Thoracic aorta (tissue), 2 donors: Measurements from ENCODE around the gene RPTOR. TPM values are rescaled to one million over a fixed set of nuclear protein-coding genes. Genes with fewer than 3 reads are reported as not detected.
"Not testable (repeated sequence)": the region's sequence is repeated elsewhere in the genome, so short reads cannot be mapped to it uniquely, and the experiment has no call there.

Experiments
- ATAC-seq: fragments of 150-250 bp; one replicate; pipeline ENCODE4 v1.8.0; 2017; ENCODE audit warnings: low read depth; ENCODE audit not compliant: insufficient number of reproducible peaks, low FRiP score
- DNase-seq: peaks from one replicate; pipeline ENCODE4 v3.0.0-alpha.2; 2020; ENCODE audit warnings: low spot score
- H3K27ac ChIP-seq, 2 donors: fragments of 200-600 bp; sonication (generic); 1 replicate in 1 of 2; 2 replicates in 1 of 2; pipeline ENCODE4 v1.5.1; 2016; ENCODE audit warnings: mild to moderate bottlenecking in 2 of 2, moderate library complexity in 2 of 2
- H3K27me3 ChIP-seq: fragments of 200-600 bp; sonication (generic); replicated peaks from 2 replicates; pipeline ENCODE4 v1.6.0; 2016; ENCODE audit warnings: mild to moderate bottlenecking; ENCODE audit not compliant: insufficient read depth
- H3K36me3 ChIP-seq: fragments of 200-600 bp; sonication (generic); one replicate; pipeline ENCODE4 v1.5.1; 2016
- H3K4me1 ChIP-seq, 2 donors: fragments of 200-600 bp; sonication (generic); 1 replicate in 1 of 2; 2 replicates in 1 of 2; pipeline versions ENCODE4 v1.5.1 to v1.6.0; 2016; ENCODE audit warnings: low read depth in 2 of 2, mild to moderate bottlenecking in 1 of 2; ENCODE audit not compliant: control insufficient read depth in 1 of 2
- H3K4me3 ChIP-seq: fragments of 200-600 bp; sonication (generic); 2 replicates; pipeline ENCODE4 v1.5.1; 2016; ENCODE audit warnings: mild to moderate bottlenecking
- H3K9me3 ChIP-seq: fragments of 200-600 bp; sonication (generic); 2 replicates; pipeline ENCODE4 v1.5.1; 2016
- total RNA-seq, 2 donors: library from RNA; depleted of rRNA; stranded (reverse); fragments of >200 nt; gene quantifications; one replicate each; pipeline versions ENCODE4 v1.1.0 to v1.2.3, GENCODE V29; 2016
- TF ChIP-seq, protein P1 (sequence below): fragments of 200-600 bp; sonication (generic); IDR thresholded peaks from one replicate; pipeline ENCODE4 v1.5.1; 2019; ENCODE audit warnings: antibody characterized with exemption

RPTOR gene
- total RNA-seq, 2 donors from 2014 or later, result 42.0 to 47.4 TPM

DNA sequence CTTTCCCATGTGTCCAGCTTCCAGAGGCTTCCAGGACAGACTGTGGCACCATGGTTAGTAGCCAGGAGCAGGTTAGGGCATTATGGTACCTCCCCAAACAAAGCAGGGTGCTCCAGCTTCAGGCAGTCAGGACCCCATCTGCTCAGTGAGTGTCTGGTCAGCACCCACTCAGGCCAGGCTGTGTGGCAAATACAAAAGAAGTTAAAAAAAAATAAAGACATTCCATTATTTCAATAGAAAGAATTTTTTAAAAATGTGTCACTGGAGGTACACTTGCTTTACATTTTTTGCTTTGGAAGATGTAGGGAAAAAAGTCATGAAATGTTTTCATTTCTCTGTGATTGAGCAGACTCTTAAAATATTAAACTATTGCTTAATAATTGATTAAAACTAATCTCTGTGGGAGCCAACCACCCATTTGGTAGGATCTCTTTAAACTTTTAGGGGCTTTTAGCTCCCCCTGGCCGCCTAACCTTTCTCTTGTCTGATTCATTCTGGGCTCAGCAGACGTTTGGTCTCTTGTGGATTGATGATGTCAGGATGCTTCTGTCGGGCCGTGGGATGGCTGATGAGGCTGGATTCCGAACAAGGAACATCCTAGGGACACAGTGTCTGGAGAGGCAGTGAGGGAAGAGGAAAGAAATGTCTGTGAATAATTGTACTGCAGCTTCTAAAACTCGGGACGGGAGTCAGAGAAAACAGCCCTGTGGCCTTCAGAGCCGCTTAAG lies 39.8 kb upstream of the RPTOR start:
- no peaks in the 10 kb centered on the region for H3K27me3 ChIP-seq
- ATAC-seq, result no peak
- no peak overlapping the region for H3K27ac ChIP-seq

GRCh38 chr17:80507177-80507576 lies 37.5 kb upstream of the RPTOR start:
- H3K27me3 ChIP-seq, H3K27ac ChIP-seq, DNase-seq, H3K4me3 ChIP-seq, H3K9me3 ChIP-seq, H3K4me1 ChIP-seq, H3K36me3 ChIP-seq, ATAC-seq: not testable (repeated sequence)

More for the DNA sequence above, 39.8 kb upstream of the RPTOR start:
- Histone ChIP-seq H3K36me3 (no peaks in the 10 kb centered on the region), H3K4me1 (no peaks in the 10 kb centered on the region), H3K9me3 (no peaks in the 10 kb centered on the region), H3K4me3 (no peak overlapping the region)
- no peak for DNase-seq
- TF ChIP-seq, protein P1, sequence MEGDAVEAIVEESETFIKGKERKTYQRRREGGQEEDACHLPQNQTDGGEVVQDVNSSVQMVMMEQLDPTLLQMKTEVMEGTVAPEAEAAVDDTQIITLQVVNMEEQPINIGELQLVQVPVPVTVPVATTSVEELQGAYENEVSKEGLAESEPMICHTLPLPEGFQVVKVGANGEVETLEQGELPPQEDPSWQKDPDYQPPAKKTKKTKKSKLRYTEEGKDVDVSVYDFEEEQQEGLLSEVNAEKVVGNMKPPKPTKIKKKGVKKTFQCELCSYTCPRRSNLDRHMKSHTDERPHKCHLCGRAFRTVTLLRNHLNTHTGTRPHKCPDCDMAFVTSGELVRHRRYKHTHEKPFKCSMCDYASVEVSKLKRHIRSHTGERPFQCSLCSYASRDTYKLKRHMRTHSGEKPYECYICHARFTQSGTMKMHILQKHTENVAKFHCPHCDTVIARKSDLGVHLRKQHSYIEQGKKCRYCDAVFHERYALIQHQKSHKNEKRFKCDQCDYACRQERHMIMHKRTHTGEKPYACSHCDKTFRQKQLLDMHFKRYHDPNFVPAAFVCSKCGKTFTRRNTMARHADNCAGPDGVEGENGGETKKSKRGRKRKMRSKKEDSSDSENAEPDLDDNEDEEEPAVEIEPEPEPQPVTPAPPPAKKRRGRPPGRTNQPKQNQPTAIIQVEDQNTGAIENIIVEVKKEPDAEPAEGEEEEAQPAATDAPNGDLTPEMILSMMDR, result no peak

- H3K27me3 ChIP-seq, result no peaks in the 10 kb centered on the region
- H3K27ac ChIP-seq, result no peak overlapping the region
- no peaks in the 10 kb centered on the region for H3K4me1 ChIP-seq
- H3K36me3 ChIP-seq, result no peaks in the 10 kb centered on the region
- TF ChIP-seq, protein P1, result no peak
- DNase-seq, result no peak
- ATAC-seq, result no peak
- no peaks in the 10 kb centered on the region for H3K9me3 ChIP-seq
- H3K4me3 ChIP-seq, result no peak overlapping the region
Measured at GRCh38 chr17:80507965-80508364, 36.7 kb upstream of the RPTOR start.

DNA sequence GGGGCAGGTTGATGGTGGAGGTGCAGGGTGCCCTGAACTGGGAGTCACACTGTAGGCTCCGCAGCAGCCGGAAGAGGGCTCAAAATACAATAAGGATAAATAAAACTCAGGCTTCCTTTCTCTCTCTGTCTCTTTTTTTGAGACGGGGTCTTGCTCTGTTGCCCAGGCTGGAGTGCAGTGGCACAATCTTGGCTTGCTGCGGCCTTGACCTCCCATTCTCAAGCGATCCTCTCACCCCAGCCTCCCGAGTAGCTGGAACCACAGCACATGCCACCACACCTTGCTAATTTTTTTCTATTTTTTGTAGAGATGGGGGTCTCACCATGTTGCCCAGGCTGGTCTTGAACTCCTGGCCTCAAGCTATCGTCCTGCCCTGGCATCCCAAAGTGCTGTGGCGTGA lies 35.3 kb upstream of the RPTOR start:
- Histone ChIP-seq H3K36me3 (no peaks in the 10 kb centered on the region), H3K4me3 (no peak overlapping the region), H3K27ac (no peak overlapping the region), H3K27me3 (no peaks in the 10 kb centered on the region), H3K4me1 (peaks cover 0 to 3% of the 10 kb centered on the region in 2 donors), H3K9me3 (no peaks in the 10 kb centered on the region)
- DNase-seq, result no peak
- TF ChIP-seq, protein P1, result no peak
- no peak for ATAC-seq

DNA sequence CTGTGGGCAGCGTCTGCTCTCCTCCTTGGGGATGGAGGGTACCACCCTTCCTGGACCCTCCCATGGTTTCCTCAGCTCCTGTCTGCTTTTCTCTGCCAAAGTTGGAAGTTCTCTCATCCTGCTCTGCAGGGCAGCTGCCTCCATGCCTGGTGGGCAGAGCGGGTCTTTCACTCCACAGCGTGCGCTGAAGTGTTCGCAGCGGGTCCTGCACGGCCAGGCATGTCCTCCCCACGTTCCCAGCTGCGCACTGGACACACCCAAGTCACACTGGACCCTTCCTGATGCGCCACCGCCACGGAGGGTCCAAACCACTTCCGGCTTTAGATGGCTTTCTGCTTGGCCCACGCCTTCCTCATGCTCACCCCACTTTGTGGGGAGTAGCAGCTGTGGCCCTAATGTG lies 34.5 kb upstream of the RPTOR start:
- H3K4me1 ChIP-seq, result peaks cover 0 to 3% of the 10 kb centered on the region in 2 donors
- H3K9me3 ChIP-seq, result no peaks in the 10 kb centered on the region
- H3K27me3 ChIP-seq, result no peaks in the 10 kb centered on the region
- ATAC-seq (no peak), DNase-seq (no peak)
- H3K36me3 ChIP-seq, result no peaks in the 10 kb centered on the region
- TF ChIP-seq, protein P1, result no peak
- H3K4me3 ChIP-seq, result no peak overlapping the region
- no peak overlapping the region for H3K27ac ChIP-seq

- DNase-seq (no peak), ATAC-seq (no peak)
- H3K27ac ChIP-seq, result no peak overlapping the region
- peaks cover 0 to 3% of the 10 kb centered on the region in 2 donors for H3K4me1 ChIP-seq
- no peaks in the 10 kb centered on the region for H3K9me3 ChIP-seq
- H3K36me3 ChIP-seq, result no peaks in the 10 kb centered on the region
- H3K4me3 ChIP-seq, result no peak overlapping the region
- TF ChIP-seq, protein P1, result no peak
- no peaks in the 10 kb centered on the region for H3K27me3 ChIP-seq
Measured at GRCh38 chr17:80510772-80511171, 33.9 kb upstream of the RPTOR start.
